ENCODE measurements around the gene MYB. TPM values are rescaled to one million over a fixed set of nuclear protein-coding genes. Genes with fewer than 3 reads are reported as not detected.

The MYB gene
- total and polyA plus RNA-seq, 2 donors (not counting 3 experiments of a cell fraction or from before 2014, with no cell fraction given): 0.14 to 0.53 TPM

DNA sequence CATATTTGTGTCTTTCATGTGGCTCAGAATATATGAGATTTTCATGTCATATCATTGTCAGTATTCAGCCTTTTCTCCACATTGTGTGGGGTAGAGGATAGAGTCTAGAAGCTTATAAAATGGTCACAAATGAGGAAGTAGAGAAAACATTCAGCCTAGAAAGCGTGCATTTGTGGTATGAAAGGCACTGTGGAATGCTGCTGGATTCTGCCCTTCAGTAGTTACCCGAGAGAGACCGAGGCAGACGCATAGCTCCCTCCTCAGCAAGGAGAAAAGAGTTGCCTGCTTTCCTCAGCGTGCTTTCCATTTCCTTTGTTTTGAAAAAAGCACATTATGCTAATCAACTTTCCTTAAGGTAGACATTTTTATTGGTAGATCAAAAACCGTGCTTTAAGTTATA, 28.7 kb downstream of the MYB start:
- dilution Hi-C loops (cut with MboI; ENCODE audit: extremely low pct_ligation_motif_present, low sequenced_read_pairs) (no loop called here), intact Hi-C loops (cut with micrococcal nuclease) (no loop called here)
- BruUV-seq (replicated peaks): no TSS peak
- Histone ChIP-seq H4K20me1 (replicated peaks; ENCODE audit: control insufficient read depth, extremely low read depth, insufficient read depth, low read length) (no peaks in the 10 kb centered on the region), H3K9ac (replicated peaks; ENCODE audit: extremely low read depth, insufficient read depth, low read length) (no peak overlapping the region), H3K79me2 (ENCODE audit: control insufficient read depth, insufficient read depth, low read length) (no peaks in the 10 kb centered on the region), H3K4me1 (ENCODE audit: control insufficient read depth, extremely low read depth, insufficient read depth, low read length) (no peaks in the 10 kb centered on the region), H3K9me1 (replicated peaks; ENCODE audit: control insufficient read depth, extremely low read depth, insufficient read depth, low read length) (no peaks in the 10 kb centered on the region), H3K9me3 (replicated peaks; ENCODE audit: control insufficient read depth, insufficient read depth, low read length) (no peaks in the 10 kb centered on the region), H3K27ac (ENCODE audit: insufficient read depth, low read depth, low read length) (no peak overlapping the region), H3K4me3 (replicated peaks in 1 of 3; ENCODE audit: insufficient read depth in 1 of 3, low read depth in 1 of 3, low read length in 3 of 3) (no peak overlapping the region), H3K36me3 (ENCODE audit: control insufficient read depth in 2 of 2, extremely low read depth in 1 of 2, insufficient read depth in 2 of 2, low read length in 2 of 2) (no peaks in the 10 kb centered on the region), H3K27me3 (ENCODE audit: control insufficient read depth in 2 of 2, insufficient read depth in 2 of 2, low read length in 2 of 2) (no peaks in the 10 kb centered on the region), H3K4me2 (ENCODE audit: insufficient read depth, low read length) (no peak overlapping the region), H2AFZ (ENCODE audit: low read depth, low read length) (no peak overlapping the region)
- TF ChIP-seq POLR2AphosphoS5 (IDR thresholded peaks at IDR 0.05; ENCODE audit: insufficient read depth, low read depth, low read length) (no peak), POLR2A (IDR thresholded peaks at IDR 0.05; ENCODE audit: low read depth, low read length) (no peak), MYC (IDR thresholded peaks at IDR 0.05; ENCODE audit: low read depth, low read length) (no peak), FOS (IDR thresholded peaks at IDR 0.05; ENCODE audit: borderline replicate concordance, insufficient read depth, low read length) (no peak), GATA2 (IDR thresholded peaks at IDR 0.05; ENCODE audit: insufficient read depth, insufficient read length, low read depth, low read length) (no peak), EZH2 (IDR thresholded peaks at IDR 0.05; ENCODE audit: borderline replicate concordance, low read depth, low read length, severe bottlenecking) (no peak), JUN (IDR thresholded peaks at IDR 0.05; ENCODE audit: borderline replicate concordance, insufficient read depth, insufficient read length, low read depth) (no peak)
- TF ChIP-seq, protein P1, sequence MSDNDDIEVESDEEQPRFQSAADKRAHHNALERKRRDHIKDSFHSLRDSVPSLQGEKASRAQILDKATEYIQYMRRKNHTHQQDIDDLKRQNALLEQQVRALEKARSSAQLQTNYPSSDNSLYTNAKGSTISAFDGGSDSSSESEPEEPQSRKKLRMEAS (IDR thresholded peaks at IDR 0.05; ENCODE audit: insufficient read depth, insufficient read length): no peak
- TF ChIP-seq, protein P2, sequence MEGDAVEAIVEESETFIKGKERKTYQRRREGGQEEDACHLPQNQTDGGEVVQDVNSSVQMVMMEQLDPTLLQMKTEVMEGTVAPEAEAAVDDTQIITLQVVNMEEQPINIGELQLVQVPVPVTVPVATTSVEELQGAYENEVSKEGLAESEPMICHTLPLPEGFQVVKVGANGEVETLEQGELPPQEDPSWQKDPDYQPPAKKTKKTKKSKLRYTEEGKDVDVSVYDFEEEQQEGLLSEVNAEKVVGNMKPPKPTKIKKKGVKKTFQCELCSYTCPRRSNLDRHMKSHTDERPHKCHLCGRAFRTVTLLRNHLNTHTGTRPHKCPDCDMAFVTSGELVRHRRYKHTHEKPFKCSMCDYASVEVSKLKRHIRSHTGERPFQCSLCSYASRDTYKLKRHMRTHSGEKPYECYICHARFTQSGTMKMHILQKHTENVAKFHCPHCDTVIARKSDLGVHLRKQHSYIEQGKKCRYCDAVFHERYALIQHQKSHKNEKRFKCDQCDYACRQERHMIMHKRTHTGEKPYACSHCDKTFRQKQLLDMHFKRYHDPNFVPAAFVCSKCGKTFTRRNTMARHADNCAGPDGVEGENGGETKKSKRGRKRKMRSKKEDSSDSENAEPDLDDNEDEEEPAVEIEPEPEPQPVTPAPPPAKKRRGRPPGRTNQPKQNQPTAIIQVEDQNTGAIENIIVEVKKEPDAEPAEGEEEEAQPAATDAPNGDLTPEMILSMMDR (IDR thresholded peaks at IDR 0.05; ENCODE audit: extremely low read depth in 1 of 2, insufficient read depth in 1 of 2, low read depth in 1 of 2, low read length in 2 of 2): no peak
- DNase-seq (ENCODE audit: low read depth, low spot score): no peak
- POLR2A ChIA-PET: no interaction called here
- FAIRE-seq: no peak
- CTCF ChIA-PET: no interaction called here

Data from endothelial cell of umbilical vein (primary cell).